Suprapubic skin (tissue), 4 donors: ENCODE results near the gene DCUN1D3. TPM values are rescaled to one million over a fixed set of nuclear protein-coding genes. Genes with fewer than 3 reads are reported as not detected.

Experiments
- DNase-seq, 2 donors: peaks; one replicate each; pipeline ENCODE4 v3.0.0-alpha.2; 2019; ENCODE audit warnings: low spot score in 2 of 2
- H3K27ac ChIP-seq: fragments of 200-600 bp; sonication (generic); one replicate; pipeline ENCODE4 v1.5.1; 2019
- H3K27me3 ChIP-seq: fragments of 200-600 bp; sonication (generic); one replicate; pipeline ENCODE4 v1.5.1; 2019
- H3K36me3 ChIP-seq: fragments of 200-600 bp; sonication (generic); one replicate; pipeline ENCODE4 v1.5.1; 2019
- H3K4me1 ChIP-seq: fragments of 200-600 bp; sonication (generic); one replicate; pipeline ENCODE4 v1.5.1; 2019
- H3K4me3 ChIP-seq: fragments of 200-600 bp; sonication (generic); one replicate; pipeline ENCODE4 v1.5.1; 2019; ENCODE audit warnings: mild to moderate bottlenecking
- H3K9me3 ChIP-seq: fragments of 200-600 bp; sonication (generic); one replicate; pipeline ENCODE4 v1.5.1; 2019
- EP300 ChIP-seq: sonication (generic); formaldehyde crosslinking; IDR thresholded peaks from one replicate; pipeline ENCODE4 v1.6.1; 2017; ENCODE audit warnings: antibody characterized with exemption
- POLR2A ChIP-seq, 2 donors: fragments of 450-650 bp; IDR thresholded peaks; one replicate each; pipeline ENCODE4 v1.6.1; 2017; ENCODE audit warnings: antibody characterized with exemption in 2 of 2, mild to moderate bottlenecking in 2 of 2, moderate library complexity in 2 of 2
- POLR2AphosphoS5 ChIP-seq, 3 donors: sonication (generic); formaldehyde crosslinking; IDR thresholded peaks; one replicate each; pipeline ENCODE4 v1.6.1; 2017; ENCODE audit warnings: antibody characterized with exemption in 3 of 3
- WGBS: methylation state at CpG from one replicate; pipeline ENCODE4 v1.1.5; 2018; 5-methylcytosine and 5-hydroxymethylcytosine counted together
- total RNA-seq, 4 donors: library from RNA; depleted of rRNA; stranded (reverse); fragments of >200 nt; gene quantifications; one replicate each; pipeline ENCODE4 v1.1.0, GENCODE V29; 2016
- TF ChIP-seq, protein P1 (sequence below), 2 donors: fragments of 200-600 bp in 1 of 2; fragments of 450-650 bp in 1 of 2; sonication (generic) in 1 of 2; IDR thresholded peaks; one replicate each; pipeline ENCODE4 v1.5.1; 2016 to 2019; ENCODE audit warnings: antibody characterized with exemption in 2 of 2, mild to moderate bottlenecking in 1 of 2, moderate library complexity in 1 of 2

Gene DCUN1D3
- total RNA-seq, 4 donors from 2014 or later, result 16.6 to 31.8 (median 21.1) TPM

DNA sequence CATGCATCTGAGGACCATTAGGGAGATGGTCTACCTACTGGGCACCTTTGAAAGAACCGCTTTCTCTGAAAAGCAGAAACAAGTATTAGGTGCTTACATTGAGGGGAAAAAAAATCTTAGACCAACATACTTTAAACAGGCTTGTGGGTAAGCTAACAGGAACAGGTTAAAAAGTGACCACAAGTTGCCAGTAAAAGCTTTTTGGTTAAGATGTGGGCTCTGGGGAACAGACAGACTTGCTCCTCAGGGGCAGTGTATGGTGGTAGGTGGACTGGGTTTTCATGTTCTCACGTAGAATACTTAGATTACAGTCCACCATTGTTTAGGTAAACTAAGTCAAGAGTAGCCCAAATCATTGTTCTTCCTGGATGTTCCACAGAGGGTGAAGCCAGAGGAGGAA, 52.6 kb downstream of the DCUN1D3 start:
- no peak overlapping the region for H3K4me3 ChIP-seq
- no peak overlapping the region for H3K27ac ChIP-seq
- H3K9me3 ChIP-seq, result no peaks in the 10 kb centered on the region
- no peaks in the 10 kb centered on the region for H3K27me3 ChIP-seq
- TF ChIP-seq, protein P1, sequence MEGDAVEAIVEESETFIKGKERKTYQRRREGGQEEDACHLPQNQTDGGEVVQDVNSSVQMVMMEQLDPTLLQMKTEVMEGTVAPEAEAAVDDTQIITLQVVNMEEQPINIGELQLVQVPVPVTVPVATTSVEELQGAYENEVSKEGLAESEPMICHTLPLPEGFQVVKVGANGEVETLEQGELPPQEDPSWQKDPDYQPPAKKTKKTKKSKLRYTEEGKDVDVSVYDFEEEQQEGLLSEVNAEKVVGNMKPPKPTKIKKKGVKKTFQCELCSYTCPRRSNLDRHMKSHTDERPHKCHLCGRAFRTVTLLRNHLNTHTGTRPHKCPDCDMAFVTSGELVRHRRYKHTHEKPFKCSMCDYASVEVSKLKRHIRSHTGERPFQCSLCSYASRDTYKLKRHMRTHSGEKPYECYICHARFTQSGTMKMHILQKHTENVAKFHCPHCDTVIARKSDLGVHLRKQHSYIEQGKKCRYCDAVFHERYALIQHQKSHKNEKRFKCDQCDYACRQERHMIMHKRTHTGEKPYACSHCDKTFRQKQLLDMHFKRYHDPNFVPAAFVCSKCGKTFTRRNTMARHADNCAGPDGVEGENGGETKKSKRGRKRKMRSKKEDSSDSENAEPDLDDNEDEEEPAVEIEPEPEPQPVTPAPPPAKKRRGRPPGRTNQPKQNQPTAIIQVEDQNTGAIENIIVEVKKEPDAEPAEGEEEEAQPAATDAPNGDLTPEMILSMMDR (IDR thresholded peaks at IDR 0.05), result no peak
- no peak for DNase-seq
- 91% methylated on average over 2 of the region's 2 CpGs for WGBS
- H3K4me1 ChIP-seq, result peaks cover 31% of the 10 kb centered on the region
- H3K36me3 ChIP-seq, result no peaks in the 10 kb centered on the region

DNA sequence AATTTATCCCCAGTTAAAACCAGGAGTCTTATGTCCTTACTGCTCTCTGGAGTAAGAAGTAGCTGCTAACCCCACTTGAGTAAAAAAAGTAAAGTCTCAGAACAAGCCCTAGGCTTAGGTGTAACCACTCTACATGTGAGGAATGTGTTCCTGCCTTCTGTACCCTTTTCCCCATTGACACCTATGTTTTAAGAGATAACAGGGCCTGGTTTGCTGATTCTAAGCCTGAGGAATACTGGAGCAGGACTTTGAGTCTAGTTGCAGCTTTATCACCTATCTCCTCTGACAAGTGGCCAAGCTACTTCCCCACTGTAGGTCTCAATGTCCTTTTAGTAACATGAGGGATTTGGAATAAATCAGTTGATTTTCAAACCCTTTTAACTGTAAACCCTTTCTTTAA, 53.6 kb downstream of the DCUN1D3 start:
- Histone ChIP-seq H3K4me3 (no peak overlapping the region), H3K27me3 (no peaks in the 10 kb centered on the region), H3K4me1 (peaks cover 21% of the 10 kb centered on the region), H3K9me3 (no peaks in the 10 kb centered on the region), H3K27ac (no peak overlapping the region), H3K36me3 (no peaks in the 10 kb centered on the region)
- TF ChIP-seq, protein P1 (IDR thresholded peaks at IDR 0.05), result no peak
- TF ChIP-seq POLR2AphosphoS5 (IDR thresholded peaks at IDR 0.05) (no peak), POLR2A (IDR thresholded peaks at IDR 0.05) (no peak), EP300 (no peak)
- DNase-seq, result no peak

DNA sequence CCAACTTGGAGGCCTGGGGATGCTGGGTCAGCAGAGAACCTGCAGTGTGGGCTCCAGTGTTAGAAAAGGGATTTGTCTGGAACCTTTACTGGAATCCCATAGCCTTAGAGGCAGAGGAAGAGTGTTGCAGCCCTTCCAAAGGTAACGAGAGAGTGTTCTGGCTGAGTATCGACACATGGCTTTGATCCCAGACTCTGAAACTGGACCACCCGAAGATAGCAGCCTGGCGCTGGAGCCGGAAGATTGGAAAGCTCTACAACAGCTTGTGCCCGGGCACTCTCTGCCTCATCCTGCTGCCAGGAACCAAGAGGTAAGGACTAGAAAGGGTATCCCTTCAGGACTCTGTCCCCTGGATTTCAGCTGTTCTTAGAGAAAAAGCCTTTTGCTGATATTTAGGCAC, 54.1 kb downstream of the DCUN1D3 start:
- no peak for TF ChIP-seq EP300
- TF ChIP-seq, protein P1 (IDR thresholded peaks at IDR 0.05), result no peak
- no peak for TF ChIP-seq POLR2A (IDR thresholded peaks at IDR 0.05)
- no peak for TF ChIP-seq POLR2AphosphoS5 (IDR thresholded peaks at IDR 0.05)
- WGBS, result 68% methylated on average over 4 of the region's 6 CpGs
- Histone ChIP-seq H3K4me3 (no peak overlapping the region), H3K27ac (no peak overlapping the region), H3K4me1 (peaks cover 16% of the 10 kb centered on the region), H3K9me3 (no peaks in the 10 kb centered on the region), H3K36me3 (no peaks in the 10 kb centered on the region), H3K27me3 (no peaks in the 10 kb centered on the region)
- no peak for DNase-seq

DNA sequence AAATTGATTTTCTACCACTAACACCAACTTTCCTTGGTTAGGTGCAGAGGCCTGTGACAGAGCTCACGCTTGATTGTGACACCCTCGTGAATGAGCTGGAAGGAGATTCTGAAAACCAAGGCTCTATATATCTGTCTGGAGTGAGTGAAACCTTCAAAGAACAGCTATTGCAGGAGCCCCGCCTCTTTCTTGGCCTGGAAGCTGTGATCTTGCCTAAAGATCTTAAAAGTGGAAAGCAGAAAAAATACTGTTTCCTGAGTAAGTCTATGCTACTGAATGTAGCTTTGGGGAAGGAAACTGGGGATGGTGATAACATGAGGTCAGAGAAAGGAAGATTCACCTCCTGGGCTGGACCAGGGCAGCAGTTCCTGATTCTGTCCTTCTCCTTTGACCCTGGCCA, 55.6 kb downstream of the DCUN1D3 start:
- 50% methylated on average over 3 of the region's 3 CpGs for WGBS
- DNase-seq, result no peak
- no peaks in the 10 kb centered on the region for H3K36me3 ChIP-seq
- H3K27me3 ChIP-seq, result no peaks in the 10 kb centered on the region
- H3K9me3 ChIP-seq, result no peaks in the 10 kb centered on the region
- H3K27ac ChIP-seq, result no peak overlapping the region
- H3K4me3 ChIP-seq, result no peak overlapping the region
- H3K4me1 ChIP-seq, result peaks cover 2% of the 10 kb centered on the region
- TF ChIP-seq POLR2A (IDR thresholded peaks at IDR 0.05), result no peak
- TF ChIP-seq, protein P1 (IDR thresholded peaks at IDR 0.05), result no peak
- no peak for TF ChIP-seq POLR2AphosphoS5 (IDR thresholded peaks at IDR 0.05)
- TF ChIP-seq EP300, result no peak

DNA sequence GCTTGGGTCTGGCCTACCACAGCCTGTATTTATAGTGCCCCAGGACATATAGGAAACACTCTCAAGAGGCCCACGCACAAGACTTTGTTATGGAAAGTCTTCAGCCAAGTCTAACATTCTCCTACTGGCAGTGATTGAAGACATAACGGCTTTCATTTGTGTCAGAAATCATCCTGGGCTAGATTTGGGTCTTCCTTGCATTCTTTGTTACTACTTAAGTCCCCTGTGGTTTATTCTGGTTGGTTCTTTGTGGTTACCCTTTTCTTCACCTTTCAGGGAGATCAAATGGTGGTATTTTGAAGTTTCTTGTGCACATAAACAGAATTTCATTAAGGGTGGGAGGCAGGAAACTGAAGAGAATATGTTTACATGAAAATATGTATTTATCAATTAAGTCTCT, 56.1 kb downstream of the DCUN1D3 start:
- no peaks in the 10 kb centered on the region for H3K9me3 ChIP-seq
- no peaks in the 10 kb centered on the region for H3K27me3 ChIP-seq
- no peak overlapping the region for H3K4me3 ChIP-seq
- DNase-seq, result no peak
- TF ChIP-seq POLR2A (IDR thresholded peaks at IDR 0.05) (no peak), POLR2AphosphoS5 (IDR thresholded peaks at IDR 0.05) (no peak), EP300 (no peak)
- TF ChIP-seq, protein P1 (IDR thresholded peaks at IDR 0.05), result no peak
- no peak overlapping the region for H3K27ac ChIP-seq
- H3K4me1 ChIP-seq, result no peaks in the 10 kb centered on the region
- 73% methylated on average over 2 of the region's 2 CpGs for WGBS
- H3K36me3 ChIP-seq, result no peaks in the 10 kb centered on the region
